Cardiac muscle cell (in vitro differentiated cells and primary cell): ENCODE data around the gene CEMIP2. TPM values are rescaled to one million over a fixed set of nuclear protein-coding genes. Genes with fewer than 3 reads are reported as not detected.

Experiments used
- DNase-seq, 2 donors: peaks; one replicate each; pipeline versions ENCODE4 v3.0.0 to v3.0.0-alpha.2; 2010 to 2017; ENCODE audit warnings: low read depth in 1 of 2, low spot score in 1 of 2
- H3K27ac ChIP-seq: fragments of 200-600 bp; sonication (generic); 2 replicates; pipeline ENCODE4 v1.5.1; 2016
- H3K27me3 ChIP-seq: fragments of 200-600 bp; sonication (generic); 2 replicates; pipeline ENCODE4 v1.6.0; 2016; ENCODE audit warnings: control low read depth
- H3K36me3 ChIP-seq: fragments of 200-600 bp; sonication (generic); 2 replicates; pipeline ENCODE4 v1.5.1; 2016; ENCODE audit warnings: control low read depth
- H3K4me1 ChIP-seq: fragments of 200-600 bp; sonication (generic); 2 replicates; pipeline ENCODE4 v1.8.1; 2017; ENCODE audit warnings: low read depth, mild to moderate bottlenecking, mixed run types
- H3K4me3 ChIP-seq: fragments of 200-600 bp; sonication (generic); 2 replicates; pipeline ENCODE4 v1.5.1; 2016; ENCODE audit warnings: mild to moderate bottlenecking
- H3K9me3 ChIP-seq: fragments of 200-600 bp; sonication (generic); 2 replicates; pipeline ENCODE4 v1.5.1; 2017; ENCODE audit warnings: low read depth, mild to moderate bottlenecking, control low read depth
- CTCF ChIP-seq: IDR thresholded peaks from 2 replicates; pipeline ENCODE4 v1.5.1; 2012; ENCODE audit warnings: low read depth, mild to moderate bottlenecking, low read length
- polyA plus RNA-seq: library from polyadenylated mRNA; unstranded; fragments of >200 nt; fragmentation: Nextera tagmentation; extraction: Ambion mirVana; gene quantifications from 2 replicates; pipeline ENCODE4 v1.2.1, GENCODE V29; 2016
- total RNA-seq: library from RNA; depleted of rRNA; stranded (reverse); fragments of >200 nt; gene quantifications from 2 replicates; pipeline ENCODE4 v1.2.3, GENCODE V29; 2016

Gene CEMIP2
- total and polyA plus RNA-seq, 2 experiments from 2014 or later = 15.9 to 16.5 TPM

DNA sequence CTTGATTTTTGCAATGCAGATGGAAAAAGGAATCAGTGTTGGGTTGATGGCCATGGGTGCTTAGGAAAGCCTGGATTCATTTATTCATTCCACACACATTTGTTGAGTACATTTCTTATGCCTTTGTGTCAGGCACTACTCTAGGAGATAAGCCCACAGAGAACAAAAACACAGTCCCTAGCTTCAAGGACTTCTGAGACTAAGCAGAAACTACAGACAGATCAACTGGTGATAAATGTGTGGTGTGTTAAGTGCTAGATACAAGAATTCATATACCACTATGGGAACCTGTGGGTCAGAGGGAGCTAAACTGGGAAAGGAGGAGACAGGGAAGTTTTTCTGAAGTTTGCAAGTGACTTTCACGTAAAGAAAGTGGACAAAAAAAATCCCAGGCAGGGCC lies 119.9 kb downstream of the CEMIP2 start:
- H3K4me1 ChIP-seq = peaks cover 12% of the 10 kb centered on the region
- H3K27ac ChIP-seq = peak overlapping the region; percentile 93
- no peak for TF ChIP-seq CTCF
- DNase-seq = peak in 1 of 2 donors; percentile 68
- no peaks in the 10 kb centered on the region for H3K27me3 ChIP-seq
- no peaks in the 10 kb centered on the region for H3K9me3 ChIP-seq
- H3K4me3 ChIP-seq = no peak overlapping the region
- H3K36me3 ChIP-seq = no peaks in the 10 kb centered on the region

GRCh38 chr9:71647094-71647591 lies 121.2 kb downstream of the CEMIP2 start:
- peak in 1 of 2 donors; percentile 95 for DNase-seq
- no peak for TF ChIP-seq CTCF
- H3K9me3 ChIP-seq = no peaks in the 10 kb centered on the region
- no peak overlapping the region for H3K27ac ChIP-seq
- peaks cover 12% of the 10 kb centered on the region for H3K4me1 ChIP-seq
- H3K27me3 ChIP-seq = no peaks in the 10 kb centered on the region
- H3K36me3 ChIP-seq = no peaks in the 10 kb centered on the region
- no peak overlapping the region for H3K4me3 ChIP-seq

DNA sequence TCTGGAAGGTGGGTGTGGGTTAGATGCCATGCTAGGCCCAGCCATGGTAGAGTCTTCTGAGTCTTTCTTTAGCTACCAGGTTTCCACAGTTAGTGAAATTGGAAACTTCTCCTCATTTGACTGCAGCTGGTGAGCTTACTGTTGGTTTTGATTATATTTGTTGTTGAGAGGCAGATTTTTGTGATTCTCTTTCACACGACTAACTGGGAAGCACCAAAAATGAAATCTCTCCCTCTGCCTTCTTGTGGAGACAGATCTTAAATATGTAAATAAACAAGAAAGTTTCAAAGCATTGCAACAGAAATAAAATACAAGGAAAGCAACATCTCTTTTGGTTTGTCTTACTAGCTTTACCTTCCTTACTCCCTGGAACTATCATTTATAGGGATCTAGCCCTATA lies 122.2 kb downstream of the CEMIP2 start:
- Histone ChIP-seq H3K4me1 (peaks cover 12% of the 10 kb centered on the region), H3K27ac (no peak overlapping the region), H3K36me3 (no peaks in the 10 kb centered on the region), H3K9me3 (no peaks in the 10 kb centered on the region), H3K4me3 (no peak overlapping the region), H3K27me3 (no peaks in the 10 kb centered on the region)
- no peak for TF ChIP-seq CTCF
- DNase-seq = no peak

DNA sequence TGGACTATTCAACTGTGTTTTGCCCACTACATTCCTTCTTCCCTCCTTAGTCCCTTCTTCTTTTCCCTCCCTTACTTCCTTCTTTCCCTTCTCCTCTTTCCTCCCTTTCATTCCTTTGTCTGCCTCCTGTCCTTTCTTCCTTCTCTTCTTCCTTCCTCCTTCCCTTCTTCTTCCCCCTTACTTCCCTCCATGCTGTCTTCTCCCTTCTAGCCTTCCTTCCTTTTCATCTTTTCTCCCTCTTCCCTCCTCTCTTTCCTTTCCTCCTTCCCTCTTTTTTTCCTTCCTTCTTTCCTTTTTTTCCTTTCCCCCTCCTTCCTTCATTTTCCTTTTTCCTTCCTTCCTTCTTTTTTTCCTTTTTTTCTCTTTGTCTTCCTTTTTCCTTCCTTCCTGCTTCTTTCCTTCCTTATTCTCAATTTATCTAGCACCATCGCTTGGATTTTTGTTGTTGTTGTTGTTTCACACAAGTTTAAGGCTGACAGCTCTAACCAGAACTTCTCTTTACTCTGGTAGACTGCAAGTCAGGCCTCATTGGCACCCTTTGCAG lies 123.4 kb downstream of the CEMIP2 start:
- no peaks in the 10 kb centered on the region for H3K27me3 ChIP-seq
- peaks cover 12% of the 10 kb centered on the region for H3K4me1 ChIP-seq
- H3K27ac ChIP-seq = no peak overlapping the region
- no peaks in the 10 kb centered on the region for H3K9me3 ChIP-seq
- no peak for TF ChIP-seq CTCF
- no peaks in the 10 kb centered on the region for H3K36me3 ChIP-seq
- H3K4me3 ChIP-seq = no peak overlapping the region
- no peak for DNase-seq

GRCh38 chr9:71643330-71643729 lies 125.0 kb downstream of the CEMIP2 start:
- Histone ChIP-seq H3K9me3 (no peaks in the 10 kb centered on the region), H3K27ac (no peak overlapping the region), H3K27me3 (no peaks in the 10 kb centered on the region), H3K4me3 (no peak overlapping the region), H3K36me3 (no peaks in the 10 kb centered on the region), H3K4me1 (peaks cover 8% of the 10 kb centered on the region)
- DNase-seq = no peak
- TF ChIP-seq CTCF = no peak
